HCT116 (cell line): Measurements from ENCODE around the gene CHMP4B. TPM values are rescaled to one million over a fixed set of nuclear protein-coding genes. Genes with fewer than 3 reads are reported as not detected.

Experiments
- ATAC-seq: fragments of 200-7000 bp; cut with Tn5 transposase; 2 replicates; pipeline ENCODE4 v1.9.1; 2020; ENCODE audit warnings: mild to moderate bottlenecking, moderate library complexity
- BruUV-seq: library from RNA; stranded (reverse); fragments of 400-500 nt; replicated peaks from 2 replicates; lab custom pipeline; 2021; lab: Mats Ljungman, UMichigan
- CTCF ChIA-PET: fragments of 300-600 bp; sonication (Branson Sonifier 250); formaldehyde crosslinking; loops from one replicate; lab custom pipeline; 2021; ENCODE audit warnings: antibody characterized with exemption; lab: Charles Lee
- POLR2A ChIA-PET: fragments of 300-600, 350-600 bp; sonication (Branson Sonifier 250); formaldehyde crosslinking; loops from one replicate; lab custom pipeline; 2021; ENCODE audit warnings: antibody characterized with exemption; lab: Charles Lee
- RAD21 ChIA-PET, 2 experiments: fragments of 300-600 bp; sonication (Branson Sonifier 250); formaldehyde crosslinking; loops; one replicate each; lab custom pipeline; 2023; ENCODE audit warnings: low total read pairs in 2 of 2; ENCODE audit not compliant: uncharacterized antibody in 2 of 2, unreplicated experiment in 2 of 2, low non-redundant PET in 1 of 2; lab: Charles Lee
- DNase-seq: peaks from one replicate; pipeline ENCODE4 v3.0.0-alpha.2; 2010; ENCODE audit warnings: low read depth, low spot score
- H2AFZ ChIP-seq: fragments of 200-600 bp; shearing (Covaris generic), sonication (generic); 2 replicates; pipeline ENCODE4 v1.6.1; 2017; ENCODE audit warnings: low read depth, mixed run types, mixed read lengths, antibody characterized with exemption, low read length; ENCODE audit not compliant: poor library complexity, severe bottlenecking
- H3K27ac ChIP-seq: 2 replicates; pipeline ENCODE4 v1.5.1; 2012; ENCODE audit warnings: low read depth, low read length
- H3K27me3 ChIP-seq: fragments of 200-600 bp; sonication (generic); 2 replicates; pipeline ENCODE4 v1.6.1; 2016; ENCODE audit warnings: mixed run types, low read length, mixed read lengths; ENCODE audit not compliant: insufficient read depth
- H3K36me3 ChIP-seq, 2 experiments: fragments of 200-500 bp in 1 of 2; fragments of 200-600 bp in 1 of 2; sonication (Bioruptor generic) in 1 of 2; sonication (generic) in 1 of 2; 2 replicates each; pipeline versions ENCODE4 v1.5.1 to v1.6.1; 2014 to 2016; ENCODE audit warnings: low read length in 2 of 2, inconsistent platforms in 1 of 2, mixed read lengths in 1 of 2, mixed run types in 1 of 2; ENCODE audit not compliant: insufficient read depth in 2 of 2, control insufficient read depth in 1 of 2
- H3K4me1 ChIP-seq, 2 experiments: fragments of 200-600 bp in 1 of 2; sonication (generic) in 1 of 2; 2 replicates each; pipeline versions ENCODE4 v1.5.1 to v1.6.1; 2012 to 2017; ENCODE audit warnings: low read length in 2 of 2, inconsistent platforms in 1 of 2, mild to moderate bottlenecking in 1 of 2, mixed read lengths in 1 of 2, mixed run types in 1 of 2, moderate library complexity in 1 of 2; ENCODE audit not compliant: insufficient read depth in 2 of 2, control insufficient read depth in 1 of 2
- H3K4me2 ChIP-seq: fragments of 200-600 bp; sonication (generic); 2 replicates; pipeline ENCODE4 v1.6.1; 2017; ENCODE audit warnings: mixed run types, low read length, mixed read lengths
- H3K4me3 ChIP-seq, 2 experiments: fragments of 200-600 bp in 1 of 2; sonication (generic) in 1 of 2; replicated peaks in 1 of 2; 2 replicates each; pipeline ENCODE4 v1.5.1; 2011 to 2016; ENCODE audit warnings: low read length in 2 of 2, control low read depth in 1 of 2, low read depth in 1 of 2, mild to moderate bottlenecking in 1 of 2, mixed read lengths in 1 of 2, mixed run types in 1 of 2
- H3K79me2 ChIP-seq: fragments of 200-600 bp; sonication (generic); 2 replicates; pipeline ENCODE4 v1.6.1; 2017; ENCODE audit warnings: mild to moderate bottlenecking, mixed run types, low read length, moderate library complexity, mixed read lengths; ENCODE audit not compliant: insufficient read depth
- H3K9ac ChIP-seq: fragments of 200-600 bp; sonication (generic); 2 replicates; pipeline ENCODE4 v1.6.1; 2016; ENCODE audit warnings: low read length, mixed read lengths
- H3K9me2 ChIP-seq: fragments of 200-600 bp; sonication (generic), shearing (Covaris generic); 2 replicates; pipeline ENCODE4 v1.6.1; 2017; ENCODE audit warnings: mixed run types, mild to moderate bottlenecking, moderate library complexity; ENCODE audit not compliant: insufficient read depth
- H3K9me3 ChIP-seq, 2 experiments: fragments of 200-500 bp in 1 of 2; fragments of 200-600 bp in 1 of 2; sonication (Bioruptor generic) in 1 of 2; sonication (generic) in 1 of 2; 2 replicates each; pipeline ENCODE4 v1.6.1; 2014 to 2017; ENCODE audit warnings: low read length in 2 of 2, mixed read lengths in 2 of 2, inconsistent platforms in 1 of 2, low read depth in 1 of 2, mild to moderate bottlenecking in 1 of 2, mixed run types in 1 of 2, moderate library complexity in 1 of 2; ENCODE audit not compliant: control insufficient read depth in 1 of 2, insufficient read depth in 1 of 2
- H4K20me1 ChIP-seq: fragments of 200-600 bp; sonication (generic), shearing (Covaris generic); 2 replicates; pipeline ENCODE4 v1.6.1; 2017; ENCODE audit warnings: mixed run types, mild to moderate bottlenecking, moderate library complexity; ENCODE audit not compliant: insufficient read depth
- CEBPB ChIP-seq: IDR thresholded peaks from 2 replicates; pipeline ENCODE4 v1.6.1; 2012; ENCODE audit warnings: low read depth
- EZH2 ChIP-seq: fragments of 200-600 bp; sonication (generic); IDR thresholded peaks from 2 replicates; pipeline ENCODE4 v1.6.1; 2017; ENCODE audit warnings: antibody characterized with exemption, mixed run types
- FOSL1 ChIP-seq: IDR thresholded peaks from 2 replicates; pipeline ENCODE4 v1.6.1; 2012; ENCODE audit warnings: low read depth
- JUND ChIP-seq: IDR thresholded peaks from 2 replicates; pipeline ENCODE4 v1.6.1; 2012
- SIN3A ChIP-seq: IDR thresholded peaks from 2 replicates; pipeline ENCODE4 v1.6.1; 2012; ENCODE audit warnings: low read depth
- SP1 ChIP-seq: IDR thresholded peaks from 2 replicates; pipeline ENCODE4 v1.6.1; 2012; ENCODE audit warnings: low read depth
- intact Hi-C: fragments of 100-400 bp; cut with micrococcal nuclease; formaldehyde crosslinking; loops from 2 replicates; pipeline ENCODE4 v1.10.0; 2022
- total RNA-seq: library from RNA; stranded (reverse); gene quantifications from one replicate; pipeline ENCODE4 v1.2.1, GENCODE V29; 2021; ENCODE audit not compliant: unreplicated experiment
- TF ChIP-seq, protein P1 (sequence below): IDR thresholded peaks from 2 replicates; pipeline ENCODE4 v1.6.1; 2012
- TF ChIP-seq, protein P2 (sequence below): IDR thresholded peaks from 2 replicates; pipeline ENCODE4 v1.6.1; 2011; ENCODE audit warnings: mild to moderate bottlenecking, low read length, moderate library complexity; ENCODE audit not compliant: insufficient replicate concordance; ENCODE audit errors: extremely low read depth
- TF ChIP-seq, protein P3 (sequence below), 3 experiments: fragments of 200-600 bp in 1 of 3; sonication (generic) in 1 of 3; IDR thresholded peaks in 2 of 3; conservative IDR thresholded peaks in 1 of 3; 2 replicates each; pipeline ENCODE4 v1.5.1; 2012 to 2017; ENCODE audit warnings: low read depth in 2 of 3, low read length in 2 of 3, antibody characterized with exemption in 1 of 3, borderline replicate concordance in 1 of 3, control low read depth in 1 of 3, mild to moderate bottlenecking in 1 of 3, mixed read lengths in 1 of 3, mixed run types in 1 of 3, moderate library complexity in 1 of 3; ENCODE audit not compliant: insufficient read depth in 1 of 3
- TF ChIP-seq, protein P4 (sequence below): IDR thresholded peaks from 2 replicates; pipeline ENCODE4 v1.6.1; 2012; ENCODE audit warnings: low read depth

The CHMP4B gene
- total RNA-seq, 1 experiment from 2014 or later, result 56.9 TPM

DNA sequence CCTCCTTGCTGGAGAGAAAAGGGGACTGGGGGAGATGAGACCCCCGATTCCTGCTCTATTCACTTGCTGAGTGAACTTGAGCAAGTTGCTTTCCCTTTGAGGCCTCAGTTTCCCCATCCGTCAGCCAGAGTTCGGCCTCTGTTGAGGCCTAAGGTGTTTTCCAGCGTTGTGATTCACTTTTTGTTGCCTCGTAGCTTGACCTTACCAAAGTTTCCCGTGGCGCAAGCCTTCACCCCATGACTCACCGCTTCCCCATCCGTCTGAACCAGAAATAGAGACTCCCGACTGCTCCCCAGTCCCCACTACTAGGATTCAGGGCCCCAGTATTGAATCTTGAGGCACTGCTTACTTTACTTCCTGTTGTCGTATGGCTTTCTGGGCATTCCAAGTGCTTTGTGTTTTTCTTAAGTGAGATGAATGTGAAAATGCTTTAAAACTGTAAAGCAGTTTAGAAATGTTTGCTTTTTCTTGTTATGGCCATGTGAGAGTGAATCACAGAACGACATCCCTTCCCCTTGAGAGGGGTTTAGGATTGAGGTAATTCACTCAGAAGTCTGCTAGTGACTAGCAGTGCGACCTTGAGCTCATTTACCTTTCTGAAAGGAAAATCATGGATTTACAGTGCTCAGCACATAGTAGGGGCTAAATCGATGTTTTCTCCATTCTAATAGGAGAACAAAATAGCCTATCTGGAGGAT, 1.2 kb downstream of the CHMP4B start:
- intact Hi-C loops, result no loop called here
- H3K4me2 ChIP-seq, result peak overlapping the region; percentile 91

DNA sequence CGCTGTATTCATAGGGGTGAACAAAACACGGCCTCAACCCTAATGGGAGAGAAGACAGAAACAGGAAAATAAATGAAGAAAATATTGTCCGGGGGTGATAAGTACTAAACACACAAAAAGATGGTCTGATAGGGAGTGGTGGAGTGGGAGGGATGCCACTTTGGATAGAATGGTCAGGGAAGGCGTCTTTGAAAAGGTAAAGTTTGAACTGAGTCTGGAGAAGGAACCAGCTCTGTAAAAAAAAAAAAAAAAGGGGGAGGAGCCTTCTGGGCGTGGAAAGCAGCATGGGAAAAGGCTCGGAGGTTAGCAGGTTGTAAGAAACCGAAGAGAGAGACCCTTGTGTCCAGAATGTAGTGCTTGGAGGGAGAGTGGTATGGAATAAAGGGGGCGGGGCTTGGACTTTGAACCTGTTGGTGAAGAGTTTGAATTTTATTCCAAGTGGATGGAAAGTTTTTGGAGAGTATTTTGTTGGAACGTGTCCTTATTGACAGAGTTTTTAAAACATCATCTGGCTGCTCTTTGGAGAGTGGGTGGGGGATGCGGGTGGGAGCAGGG, 1.8 kb downstream of the CHMP4B start:
- no peak for DNase-seq
- H3K9ac ChIP-seq, result peak overlapping the region; percentile 92
- no peak for ATAC-seq
- H3K79me2 ChIP-seq, result peaks cover 66% of the 10 kb centered on the region
- no peaks in the 10 kb centered on the region for H3K27me3 ChIP-seq
- peak overlapping the region; percentile 91 for H3K4me2 ChIP-seq
- RAD21 ChIA-PET, result no interaction called here
- no peaks in the 10 kb centered on the region for H3K9me3 ChIP-seq
- H3K9me2 ChIP-seq, result no peaks in the 10 kb centered on the region
- peak overlapping the region; percentile 87 to 98 for H3K4me3 ChIP-seq
- H3K4me1 ChIP-seq, result peaks cover 8 to 30% of the 10 kb centered on the region in 2 experiments
- POLR2A ChIA-PET, result interaction anchor here (1.0 kb wide), 1 partner anchor 23 kb away, joined by 4 read pairs; no protein-coding TSS in a partner anchor
- H3K27ac ChIP-seq, result peak overlapping the region; percentile 82
- H2AFZ ChIP-seq, result no peak overlapping the region
- H4K20me1 ChIP-seq, result peaks cover 9% of the 10 kb centered on the region; the same call in 1 of the 2 replicates
- intact Hi-C loops, result no loop called here
- CTCF ChIA-PET, result interaction anchor here (0.6 to 1.4 kb wide), 2 partner anchors 17 to 21 kb away, joined by 3 read pairs; no protein-coding TSS in a partner anchor
- no TSS peak for BruUV-seq
- peaks cover 0 to 4% of the 10 kb centered on the region in 2 experiments; a peak in 2 of 4 replicates for H3K36me3 ChIP-seq
- TF ChIP-seq, protein P1, sequence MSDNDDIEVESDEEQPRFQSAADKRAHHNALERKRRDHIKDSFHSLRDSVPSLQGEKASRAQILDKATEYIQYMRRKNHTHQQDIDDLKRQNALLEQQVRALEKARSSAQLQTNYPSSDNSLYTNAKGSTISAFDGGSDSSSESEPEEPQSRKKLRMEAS, result no peak
- TF ChIP-seq, protein P2, sequence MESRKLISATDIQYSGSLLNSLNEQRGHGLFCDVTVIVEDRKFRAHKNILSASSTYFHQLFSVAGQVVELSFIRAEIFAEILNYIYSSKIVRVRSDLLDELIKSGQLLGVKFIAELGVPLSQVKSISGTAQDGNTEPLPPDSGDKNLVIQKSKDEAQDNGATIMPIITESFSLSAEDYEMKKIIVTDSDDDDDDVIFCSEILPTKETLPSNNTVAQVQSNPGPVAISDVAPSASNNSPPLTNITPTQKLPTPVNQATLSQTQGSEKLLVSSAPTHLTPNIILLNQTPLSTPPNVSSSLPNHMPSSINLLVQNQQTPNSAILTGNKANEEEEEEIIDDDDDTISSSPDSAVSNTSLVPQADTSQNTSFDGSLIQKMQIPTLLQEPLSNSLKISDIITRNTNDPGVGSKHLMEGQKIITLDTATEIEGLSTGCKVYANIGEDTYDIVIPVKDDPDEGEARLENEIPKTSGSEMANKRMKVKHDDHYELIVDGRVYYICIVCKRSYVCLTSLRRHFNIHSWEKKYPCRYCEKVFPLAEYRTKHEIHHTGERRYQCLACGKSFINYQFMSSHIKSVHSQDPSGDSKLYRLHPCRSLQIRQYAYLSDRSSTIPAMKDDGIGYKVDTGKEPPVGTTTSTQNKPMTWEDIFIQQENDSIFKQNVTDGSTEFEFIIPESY, result no peak
- TF ChIP-seq JUND (no peak), SIN3A (no peak)
- TF ChIP-seq, protein P3, sequence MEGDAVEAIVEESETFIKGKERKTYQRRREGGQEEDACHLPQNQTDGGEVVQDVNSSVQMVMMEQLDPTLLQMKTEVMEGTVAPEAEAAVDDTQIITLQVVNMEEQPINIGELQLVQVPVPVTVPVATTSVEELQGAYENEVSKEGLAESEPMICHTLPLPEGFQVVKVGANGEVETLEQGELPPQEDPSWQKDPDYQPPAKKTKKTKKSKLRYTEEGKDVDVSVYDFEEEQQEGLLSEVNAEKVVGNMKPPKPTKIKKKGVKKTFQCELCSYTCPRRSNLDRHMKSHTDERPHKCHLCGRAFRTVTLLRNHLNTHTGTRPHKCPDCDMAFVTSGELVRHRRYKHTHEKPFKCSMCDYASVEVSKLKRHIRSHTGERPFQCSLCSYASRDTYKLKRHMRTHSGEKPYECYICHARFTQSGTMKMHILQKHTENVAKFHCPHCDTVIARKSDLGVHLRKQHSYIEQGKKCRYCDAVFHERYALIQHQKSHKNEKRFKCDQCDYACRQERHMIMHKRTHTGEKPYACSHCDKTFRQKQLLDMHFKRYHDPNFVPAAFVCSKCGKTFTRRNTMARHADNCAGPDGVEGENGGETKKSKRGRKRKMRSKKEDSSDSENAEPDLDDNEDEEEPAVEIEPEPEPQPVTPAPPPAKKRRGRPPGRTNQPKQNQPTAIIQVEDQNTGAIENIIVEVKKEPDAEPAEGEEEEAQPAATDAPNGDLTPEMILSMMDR (IDR thresholded peaks at IDR 0.05 in 2 of 3, conservative IDR thresholded peaks at IDR 0.05 in 1 of 3; ENCODE audit: borderline replicate concordance in 1 of 3, insufficient read depth in 1 of 3, low read depth in 2 of 3, low read length in 2 of 3), result no peak
- TF ChIP-seq, protein P4, sequence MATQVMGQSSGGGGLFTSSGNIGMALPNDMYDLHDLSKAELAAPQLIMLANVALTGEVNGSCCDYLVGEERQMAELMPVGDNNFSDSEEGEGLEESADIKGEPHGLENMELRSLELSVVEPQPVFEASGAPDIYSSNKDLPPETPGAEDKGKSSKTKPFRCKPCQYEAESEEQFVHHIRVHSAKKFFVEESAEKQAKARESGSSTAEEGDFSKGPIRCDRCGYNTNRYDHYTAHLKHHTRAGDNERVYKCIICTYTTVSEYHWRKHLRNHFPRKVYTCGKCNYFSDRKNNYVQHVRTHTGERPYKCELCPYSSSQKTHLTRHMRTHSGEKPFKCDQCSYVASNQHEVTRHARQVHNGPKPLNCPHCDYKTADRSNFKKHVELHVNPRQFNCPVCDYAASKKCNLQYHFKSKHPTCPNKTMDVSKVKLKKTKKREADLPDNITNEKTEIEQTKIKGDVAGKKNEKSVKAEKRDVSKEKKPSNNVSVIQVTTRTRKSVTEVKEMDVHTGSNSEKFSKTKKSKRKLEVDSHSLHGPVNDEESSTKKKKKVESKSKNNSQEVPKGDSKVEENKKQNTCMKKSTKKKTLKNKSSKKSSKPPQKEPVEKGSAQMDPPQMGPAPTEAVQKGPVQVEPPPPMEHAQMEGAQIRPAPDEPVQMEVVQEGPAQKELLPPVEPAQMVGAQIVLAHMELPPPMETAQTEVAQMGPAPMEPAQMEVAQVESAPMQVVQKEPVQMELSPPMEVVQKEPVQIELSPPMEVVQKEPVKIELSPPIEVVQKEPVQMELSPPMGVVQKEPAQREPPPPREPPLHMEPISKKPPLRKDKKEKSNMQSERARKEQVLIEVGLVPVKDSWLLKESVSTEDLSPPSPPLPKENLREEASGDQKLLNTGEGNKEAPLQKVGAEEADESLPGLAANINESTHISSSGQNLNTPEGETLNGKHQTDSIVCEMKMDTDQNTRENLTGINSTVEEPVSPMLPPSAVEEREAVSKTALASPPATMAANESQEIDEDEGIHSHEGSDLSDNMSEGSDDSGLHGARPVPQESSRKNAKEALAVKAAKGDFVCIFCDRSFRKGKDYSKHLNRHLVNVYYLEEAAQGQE, result no peak

More for the DNA sequence above, 1.2 kb downstream of the CHMP4B start:
- TF ChIP-seq FOSL1 (peak; percentile 29; the same call in 1 of the 2 replicates), SP1 (no peak), EZH2 (no peak), CEBPB (peak; percentile 15; the same call in 1 of the 2 replicates), JUND (peak; percentile 35; the same call in 1 of the 2 replicates)
- TF ChIP-seq, all 23 proteins: peak for 3
- peaks cover 59% of the 10 kb centered on the region for H3K79me2 ChIP-seq
- H4K20me1 ChIP-seq, result 0 out of 2 replicates have a peak, but pooled peaks cover 2% of the 10 kb centered on the region
- H3K27me3 ChIP-seq, result no peaks in the 10 kb centered on the region
- no peaks in the 10 kb centered on the region for H3K9me2 ChIP-seq
- RAD21 ChIA-PET, result no interaction called here
- peak overlapping the region; percentile 87 to 98 for H3K4me3 ChIP-seq
- H3K36me3 ChIP-seq, result peaks cover 0 to 4% of the 10 kb centered on the region in 2 experiments; a peak in 2 of 4 replicates
- DNase-seq (no peak), ATAC-seq (peak; percentile 7; the same call in 1 of the 2 replicates)
- H2AFZ ChIP-seq, result no peak overlapping the region
- no peaks in the 10 kb centered on the region for H3K9me3 ChIP-seq
- H3K27ac ChIP-seq, result peak overlapping the region; percentile 82
- POLR2A ChIA-PET, result interaction anchor here (1.0 kb wide), 1 partner anchor 23 kb away, joined by 4 read pairs; no protein-coding TSS in a partner anchor
- peaks cover 8 to 28% of the 10 kb centered on the region in 2 experiments for H3K4me1 ChIP-seq
- TSS peak; percentile 62 for BruUV-seq
- CTCF ChIA-PET, result interaction anchor here (0.6 to 1.4 kb wide), 2 partner anchors 16 to 20 kb away, joined by 3 read pairs; no protein-coding TSS in a partner anchor
- peak overlapping the region; percentile 92 for H3K9ac ChIP-seq
